Progenitor cell of endocrine pancreas (in vitro differentiated cells): ENCODE measurements around the gene TAB2. TPM values are rescaled to one million over a fixed set of nuclear protein-coding genes. Genes with fewer than 3 reads are reported as not detected.

ENCODE experiments used
- DNase-seq: peaks from one replicate; pipeline ENCODE4 v3.0.0; 2021; ENCODE audit warnings: low spot score; ENCODE audit not compliant: unreplicated experiment
- H3K27ac Mint-ChIP-seq: 2 replicates; pipeline ENCODE4 v1.8.0; 2021; ENCODE audit warnings: mild to moderate bottlenecking, moderate library complexity, mixed read lengths
- H3K27me3 Mint-ChIP-seq: 2 replicates; pipeline ENCODE4 v1.8.0; 2021; ENCODE audit warnings: mixed read lengths
- H3K36me3 Mint-ChIP-seq: 2 replicates; pipeline ENCODE4 v1.8.0; 2022; ENCODE audit warnings: mixed read lengths; ENCODE audit not compliant: insufficient read depth
- H3K4me1 Mint-ChIP-seq: 2 replicates; pipeline ENCODE4 v1.8.0; 2021; ENCODE audit warnings: low read depth, mixed read lengths
- H3K4me3 Mint-ChIP-seq: 2 replicates; pipeline ENCODE4 v1.8.0; 2021; ENCODE audit warnings: low read depth, mild to moderate bottlenecking, moderate library complexity, mixed read lengths
- H3K9me3 Mint-ChIP-seq: 2 replicates; pipeline ENCODE4 v1.8.0; 2021; ENCODE audit warnings: low read depth, mixed read lengths
- CTCF ChIP-seq: fragments of 200-600 bp; sonication (generic); IDR thresholded peaks from one replicate; pipeline ENCODE4 v1.5.0; 2021; ENCODE audit warnings: antibody characterized with exemption, mild to moderate bottlenecking; ENCODE audit not compliant: unreplicated experiment
- long read RNA-seq: library from polyadenylated mRNA; unstranded; transcript quantifications from one replicate; pipeline ENCODE4 v2.0.0, GENCODE V29; 2020
- total RNA-seq: library from RNA; stranded (reverse); gene quantifications from 2 replicates; pipeline ENCODE4 v1.2.1, GENCODE V29; 2021

TAB2 gene
- 58.0 and 60.0 TPM in 2 replicates for total RNA-seq
- long read RNA-seq, partial matches to known transcripts = 21 of 27 reads
- long read RNA-seq, other reads (novel, unspliced or antisense) = 5 of 27 reads

- DNase-seq = peak; percentile 33
- no peak for TF ChIP-seq CTCF
- H3K36me3 Mint-ChIP-seq = no peaks in the 10 kb centered on the region
- H3K9me3 Mint-ChIP-seq = no peaks in the 10 kb centered on the region
- H3K27me3 Mint-ChIP-seq = peaks cover 15% of the 10 kb centered on the region
- peak within 1 kb of the TSS; percentile 85 for H3K4me3 Mint-ChIP-seq
- H3K27ac Mint-ChIP-seq = peak within 1 kb of the TSS; percentile 94
- H3K4me1 Mint-ChIP-seq = peaks cover 24% of the 10 kb centered on the region
These were observed at the start of gene TAB2 for GRCh38 chr6:149317644-149318571. Gene TAB2, plus strand, starts transcription at chr6:149317712. Its CDS starts 52,286 bp downstream, at chr6:149369998.

- H3K9me3 Mint-ChIP-seq = peaks cover 3% of the 10 kb centered on the region
- DNase-seq = no peak
- H3K27me3 Mint-ChIP-seq = peaks cover 38% of the 10 kb centered on the region
- no peaks in the 10 kb centered on the region for H3K4me1 Mint-ChIP-seq
- H3K36me3 Mint-ChIP-seq = no peaks in the 10 kb centered on the region
- H3K4me3 Mint-ChIP-seq = no peak overlapping the region
- TF ChIP-seq CTCF = no peak
- H3K27ac Mint-ChIP-seq = no peak overlapping the region
These were observed 49.4 kb upstream of the TAB2 start for GRCh38 chr6:149268146-149268545.

- peaks cover 37% of the 10 kb centered on the region for H3K27me3 Mint-ChIP-seq
- no peaks in the 10 kb centered on the region for H3K36me3 Mint-ChIP-seq
- H3K27ac Mint-ChIP-seq = no peak overlapping the region
- no peak for DNase-seq
- H3K9me3 Mint-ChIP-seq = peaks cover 3% of the 10 kb centered on the region
- no peak overlapping the region for H3K4me3 Mint-ChIP-seq
- TF ChIP-seq CTCF = no peak
- H3K4me1 Mint-ChIP-seq = no peaks in the 10 kb centered on the region
These were observed 48.7 kb upstream of the TAB2 start for GRCh38 chr6:149268768-149269167.

- Mint-ChIP-seq H3K27me3 (peaks cover 26% of the 10 kb centered on the region), H3K4me1 (no peaks in the 10 kb centered on the region), H3K9me3 (peaks cover 3% of the 10 kb centered on the region), H3K36me3 (no peaks in the 10 kb centered on the region), H3K4me3 (no peak overlapping the region), H3K27ac (no peak overlapping the region)
- TF ChIP-seq CTCF = no peak
- no peak for DNase-seq
These were observed 46.9 kb upstream of the TAB2 start for GRCh38 chr6:149270616-149271015.

- no peak for TF ChIP-seq CTCF
- no peak for DNase-seq
- H3K27ac Mint-ChIP-seq = no peak overlapping the region
- H3K9me3 Mint-ChIP-seq = peaks cover 3% of the 10 kb centered on the region
- H3K36me3 Mint-ChIP-seq = no peaks in the 10 kb centered on the region
- no peak overlapping the region for H3K4me3 Mint-ChIP-seq
- no peaks in the 10 kb centered on the region for H3K4me1 Mint-ChIP-seq
- H3K27me3 Mint-ChIP-seq = peaks cover 15% of the 10 kb centered on the region
These were observed 45.9 kb upstream of the TAB2 start for GRCh38 chr6:149271348-149272340.
